Activated CD8-positive, alpha-beta memory T cell treated with anti-CD3 and anti-CD28 coated beads, Interleukin-2, amount 50 U/mL, for 1 hour (primary cell): Measurements from ENCODE around the gene ITPR1.
"Not testable (repeated sequence)": the region's sequence is repeated elsewhere in the genome, so short reads cannot be mapped to it uniquely, and the experiment has no call there.

Source experiments
- DNase-seq: peaks from one replicate; pipeline ENCODE4 v3.0.0-alpha.2; 2020; ENCODE audit errors: extremely low read depth

Gene ITPR1

GRCh38 chr3:4596612-4597011 is 103.5 kb downstream of the ITPR1 start:
- DNase-seq, result no peak

GRCh38 chr3:4597208-4597985 is 104.2 kb downstream of the ITPR1 start:
- DNase-seq, result no peak

- not testable (repeated sequence) for DNase-seq
Observed at GRCh38 chr3:4598232-4598631, 105.1 kb downstream of the ITPR1 start.

- no peak for DNase-seq
Observed at GRCh38 chr3:4599612-4600011, 106.5 kb downstream of the ITPR1 start.

GRCh38 chr3:4600493-4600892 is 107.3 kb downstream of the ITPR1 start:
- DNase-seq, result no peak

GRCh38 chr3:4601892-4602291 is 108.7 kb downstream of the ITPR1 start:
- DNase-seq, result no peak

GRCh38 chr3:4604693-4605092 is 111.5 kb downstream of the ITPR1 start:
- no peak for DNase-seq

GRCh38 chr3:4606911-4607310 is 113.8 kb downstream of the ITPR1 start:
- no peak for DNase-seq

- DNase-seq, result no peak
Observed at GRCh38 chr3:4613366-4613765, 120.2 kb downstream of the ITPR1 start.

GRCh38 chr3:4614070-4614469 is 120.9 kb downstream of the ITPR1 start:
- DNase-seq, result no peak

- DNase-seq, result no peak
Observed at GRCh38 chr3:4614927-4615326, 121.8 kb downstream of the ITPR1 start.

GRCh38 chr3:4615750-4616149 is 122.6 kb downstream of the ITPR1 start:
- DNase-seq, result no peak

GRCh38 chr3:4623421-4623999 is 130.4 kb downstream of the ITPR1 start:
- no peak for DNase-seq

GRCh38 chr3:4627651-4628375 is 134.7 kb downstream of the ITPR1 start:
- no peak for DNase-seq

GRCh38 chr3:4629095-4630007 is 136.2 kb downstream of the ITPR1 start:
- no peak for DNase-seq

- no peak for DNase-seq
Observed at GRCh38 chr3:4633078-4634004, 140.2 kb downstream of the ITPR1 start.

- no peak for DNase-seq
Observed at GRCh38 chr3:4634894-4635293, 141.7 kb downstream of the ITPR1 start.

- no peak for DNase-seq
Observed at GRCh38 chr3:4637265-4637664, 144.1 kb downstream of the ITPR1 start.

- no peak for DNase-seq
Observed at GRCh38 chr3:4641863-4642563, 148.9 kb downstream of the ITPR1 start.

GRCh38 chr3:4642611-4643010 is 149.5 kb downstream of the ITPR1 start:
- DNase-seq, result no peak
